Epithelial cell of prostate (primary cell): ENCODE results near the gene SDF4.
"Not testable (repeated sequence)": the region's sequence is repeated elsewhere in the genome, so short reads cannot be mapped to it uniquely, and the experiment has no call there.

Source experiments
- DNase-seq: peaks from one replicate; pipeline ENCODE4 v3.0.0-alpha.2; 2011; ENCODE audit warnings: low read depth, low spot score
- H3K27ac ChIP-seq: fragments of 450-650 bp; 2 replicates; pipeline ENCODE4 v1.5.1; 2017; ENCODE audit warnings: mild to moderate bottlenecking

Gene SDF4

GRCh38 chr1:1260843-1261560, 29.2 kb upstream of the SDF4 start:
- no peak for DNase-seq
- H3K27ac ChIP-seq: no peak overlapping the region

GRCh38 chr1:1259951-1260600, 28.3 kb upstream of the SDF4 start:
- no peak for DNase-seq
- no peak overlapping the region for H3K27ac ChIP-seq

GRCh38 chr1:1259540-1259939, 27.7 kb upstream of the SDF4 start:
- no peak for DNase-seq
- no peak overlapping the region for H3K27ac ChIP-seq

GRCh38 chr1:1259119-1259488, 27.3 kb upstream of the SDF4 start:
- DNase-seq: no peak
- H3K27ac ChIP-seq: no peak overlapping the region

GRCh38 chr1:1256956-1257871, 25.4 kb upstream of the SDF4 start:
- no peak for DNase-seq
- H3K27ac ChIP-seq: no peak overlapping the region

DNA sequence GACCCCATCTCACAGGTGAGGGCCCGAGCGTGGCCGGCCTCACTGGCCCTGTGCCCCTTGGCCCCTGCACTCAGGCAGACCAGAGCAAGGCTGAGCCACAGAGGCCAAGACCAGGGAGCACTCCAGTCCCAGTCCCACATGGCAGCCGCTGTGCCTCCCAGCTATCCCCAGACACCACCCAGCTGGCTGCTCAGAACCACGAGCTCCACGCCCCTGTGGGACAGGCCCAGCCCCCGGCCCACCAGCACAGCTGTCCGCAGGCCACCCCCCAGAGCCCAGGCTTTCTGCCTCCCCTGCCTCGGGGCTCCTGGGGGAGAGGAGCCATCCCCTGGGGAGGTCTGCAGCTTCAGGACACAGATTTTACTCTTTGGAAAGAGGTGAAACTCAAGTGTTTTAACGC, 23.8 kb upstream of the SDF4 start:
- no peak for DNase-seq
- no peak overlapping the region for H3K27ac ChIP-seq

- H3K27ac ChIP-seq: no peak overlapping the region
- no peak for DNase-seq
These were observed 23.3 kb upstream of the SDF4 start for GRCh38 chr1:1255078-1255477.

GRCh38 chr1:1254667-1254998, 22.8 kb upstream of the SDF4 start:
- no peak for DNase-seq
- H3K27ac ChIP-seq: no peak overlapping the region

DNA sequence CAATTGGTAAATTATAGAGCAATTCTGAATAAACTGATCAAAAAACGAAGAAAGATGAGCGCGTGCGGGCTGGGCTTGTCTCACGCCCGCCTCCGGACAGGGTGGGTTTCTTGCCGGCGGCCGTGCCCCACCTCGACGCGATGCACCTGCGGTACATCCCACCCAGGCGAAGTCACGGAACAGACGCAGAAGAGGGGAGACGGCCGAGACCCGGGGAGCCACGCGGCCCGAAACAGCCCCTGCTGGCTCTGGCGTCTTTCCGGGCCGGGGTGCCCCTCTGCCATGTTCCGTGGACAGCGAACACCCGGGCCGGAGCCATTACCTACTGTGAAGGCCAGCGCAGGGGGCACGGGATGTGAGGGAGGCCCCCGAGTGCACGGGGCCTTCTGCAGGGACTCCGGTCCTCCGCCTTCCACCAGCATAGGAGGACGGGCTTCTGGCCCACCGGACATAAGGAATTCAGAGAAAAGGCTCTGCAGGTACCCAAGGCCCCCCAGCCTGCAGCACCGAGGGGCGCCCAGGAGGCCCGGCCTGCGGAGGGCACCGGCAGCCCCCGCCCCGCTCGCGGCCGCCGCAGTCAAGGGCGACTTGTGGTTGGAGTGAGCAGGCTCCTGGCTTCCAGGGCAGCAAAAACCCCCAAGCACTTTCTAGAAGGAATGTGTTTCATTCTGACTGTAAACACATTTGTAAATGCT, 22.3 kb upstream of the SDF4 start:
- DNase-seq: no peak
- H3K27ac ChIP-seq: no peak overlapping the region

DNA sequence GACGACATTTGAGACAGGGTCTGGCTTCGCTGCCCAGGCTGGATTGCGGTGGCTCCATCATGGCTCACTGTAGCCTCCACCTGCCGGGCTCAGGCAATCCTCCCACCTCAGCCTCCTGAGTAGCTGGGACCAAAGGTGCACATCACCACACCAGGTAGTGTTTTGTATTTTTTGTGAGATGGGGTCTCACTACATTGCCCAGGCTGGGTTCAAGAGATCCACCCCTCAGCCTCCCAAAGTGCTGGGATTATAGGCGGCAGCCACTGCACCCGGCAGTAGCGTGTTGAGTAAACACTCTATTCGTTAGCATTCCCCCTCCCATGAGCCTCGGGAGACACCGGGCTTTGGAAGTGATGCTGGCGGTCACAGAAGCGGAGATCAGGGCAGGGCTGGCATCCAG, 21.5 kb upstream of the SDF4 start:
- no peak overlapping the region for H3K27ac ChIP-seq
- no peak for DNase-seq

DNA sequence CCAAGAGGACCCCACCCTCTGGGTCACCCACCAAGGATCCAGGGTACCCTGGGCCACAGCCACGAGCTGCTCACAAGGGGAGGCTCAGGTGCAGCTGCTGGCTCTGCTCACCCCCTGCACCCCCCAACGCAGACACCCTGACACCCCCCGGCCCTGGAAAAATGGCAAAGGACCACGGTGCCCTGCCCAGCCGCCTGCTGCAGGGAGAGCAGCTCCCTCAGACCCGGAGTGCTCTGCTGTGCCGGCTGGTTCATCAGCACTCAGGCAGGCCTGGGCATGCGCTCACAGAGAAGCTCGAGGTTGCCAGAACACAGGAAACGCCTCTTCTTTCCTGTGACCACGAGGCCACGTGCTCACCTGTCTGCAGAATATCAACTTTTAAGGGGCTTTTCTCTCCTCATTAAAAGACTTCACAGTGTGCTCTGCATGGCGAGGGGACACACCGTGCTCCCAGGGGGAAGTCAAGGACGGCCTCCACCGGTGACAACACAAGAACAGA, 19.0 kb upstream of the SDF4 start:
- DNase-seq: peak; percentile 43
- peak overlapping the region; percentile 47 for H3K27ac ChIP-seq

GRCh38 chr1:1248009-1248913, 16.5 kb upstream of the SDF4 start:
- not testable (repeated sequence) for DNase-seq, H3K27ac ChIP-seq

GRCh38 chr1:1247341-1247913, 15.6 kb upstream of the SDF4 start:
- H3K27ac ChIP-seq: no peak overlapping the region
- no peak for DNase-seq

GRCh38 chr1:1246577-1247340, 15.0 kb upstream of the SDF4 start, which contains the start of gene C1QTNF12:
Gene C1QTNF12 (minus strand): TSS chr1:1246722. CDS start chr1:1246690, 32 bp downstream.
- H3K27ac ChIP-seq: no peak within 1 kb of the TSS
- no peak for DNase-seq

DNA sequence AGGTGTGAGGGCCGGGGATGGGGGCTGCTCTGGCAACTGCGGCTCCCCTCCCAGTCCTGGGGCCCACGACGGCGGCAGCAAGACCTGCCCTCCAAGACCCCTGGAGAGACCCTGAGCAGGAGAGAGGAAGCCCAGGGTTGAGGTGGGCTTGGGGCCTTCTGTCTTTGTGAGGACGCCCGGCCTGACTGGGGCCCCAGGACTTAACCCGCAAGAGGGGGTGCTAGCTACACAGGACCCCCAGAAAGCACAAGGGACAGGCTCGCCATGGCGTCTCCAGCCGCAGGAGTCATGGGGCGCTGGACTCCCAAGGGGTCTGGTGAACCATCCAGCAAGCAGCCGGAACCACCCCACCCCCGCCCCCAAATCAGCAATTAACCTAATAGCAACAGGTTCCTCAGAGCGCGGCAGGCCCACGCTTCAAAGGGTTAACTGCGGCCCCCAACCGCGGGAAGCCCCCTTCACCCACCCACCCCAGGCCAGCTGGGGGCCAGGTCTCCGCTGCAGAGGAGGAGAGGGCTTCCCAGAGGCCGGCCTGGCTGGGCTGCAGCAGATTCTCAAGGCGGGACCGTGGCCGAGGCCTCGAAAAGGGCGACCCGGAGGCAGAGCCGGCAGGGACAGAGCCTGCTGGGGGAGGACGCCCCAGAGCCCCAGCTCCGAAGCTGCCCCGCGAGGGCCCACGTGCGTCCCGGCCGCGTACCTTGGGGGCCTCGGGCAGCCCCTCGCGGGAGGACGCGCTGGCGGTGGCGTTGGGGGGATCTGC, 14.2 kb upstream of the SDF4 start:
- H3K27ac ChIP-seq: no peak overlapping the region
- DNase-seq: no peak

GRCh38 chr1:1245178-1245816, 13.5 kb upstream of the SDF4 start:
- no peak for DNase-seq
- no peak overlapping the region for H3K27ac ChIP-seq

- no peak for DNase-seq
- H3K27ac ChIP-seq: no peak overlapping the region
These were observed 12.5 kb upstream of the SDF4 start for GRCh38 chr1:1244192-1244811.
